SK-N-SH (cell line): Measurements from ENCODE around the gene ADAMTS14. TPM values are rescaled to one million over a fixed set of nuclear protein-coding genes. Genes with fewer than 3 reads are reported as not detected.
"Not testable (repeated sequence)": the region's sequence is repeated elsewhere in the genome, so short reads cannot be mapped to it uniquely, and the experiment has no call there.

Experiments
- CTCF ChIA-PET: fragments of 300-600, 350-600 bp; formaldehyde crosslinking; extraction: SDS; loops from one replicate; lab custom pipeline; 2021; lab: Yijun Ruan, JAX
- POLR2A ChIA-PET: fragments of 350-600 bp; sonication (Branson Sonifier 250); formaldehyde crosslinking; extraction: SDS; loops from one replicate; lab custom pipeline; 2020; ENCODE audit warnings: antibody characterized with exemption, inconsistent platforms; lab: Yijun Ruan, JAX
- DNase-seq: peaks from one replicate; pipeline ENCODE4 v3.0.0; 2012
- H2AFZ ChIP-seq: fragments of 200-600 bp; sonication (generic); 2 replicates; pipeline ENCODE4 v1.8.1; 2016; ENCODE audit warnings: antibody characterized with exemption, mild to moderate bottlenecking, low read depth
- H3F3A ChIP-seq: fragments of 200-600 bp; sonication (generic); replicated peaks from 2 replicates; pipeline ENCODE3; 2016; ENCODE audit warnings: antibody characterized with exemption, mild to moderate bottlenecking; ENCODE audit not compliant: insufficient read depth
- H3K27ac ChIP-seq, 2 experiments: fragments of 200-500 bp in 1 of 2; fragments of 200-600 bp in 1 of 2; sonication (Bioruptor generic) in 1 of 2; sonication (generic), shearing (Covaris generic) in 1 of 2; 2 replicates each; pipeline versions ENCODE4 v1.5.1 to v1.6.1; 2014 to 2016; ENCODE audit warnings: low read depth in 2 of 2, inconsistent platforms in 1 of 2, low read length in 1 of 2, mild to moderate bottlenecking in 1 of 2, mixed read lengths in 1 of 2
- H3K27me3 ChIP-seq: fragments of 200-600 bp; sonication (generic), shearing (Covaris generic); 2 replicates; pipeline ENCODE4 v1.6.1; 2016; ENCODE audit warnings: mixed run types; ENCODE audit not compliant: insufficient read depth
- H3K36me3 ChIP-seq, 2 experiments: fragments of 200-500 bp in 1 of 2; fragments of 200-600 bp in 1 of 2; sonication (Bioruptor generic) in 1 of 2; sonication (generic) in 1 of 2; replicated peaks in 1 of 2; 2 replicates each; pipeline versions ENCODE3 to v1.5.1; 2014 to 2016; ENCODE audit warnings: low read length in 1 of 2, mild to moderate bottlenecking in 1 of 2; ENCODE audit not compliant: insufficient read depth in 2 of 2, control insufficient read depth in 1 of 2
- H3K4me1 ChIP-seq, 2 experiments: fragments of 200-500 bp in 1 of 2; fragments of 200-600 bp in 1 of 2; sonication (Bioruptor generic) in 1 of 2; sonication (generic), shearing (Covaris generic) in 1 of 2; 2 replicates each; pipeline versions ENCODE4 v1.5.1 to v1.6.1; 2014 to 2016; ENCODE audit warnings: low read depth in 1 of 2, low read length in 1 of 2, mixed run types in 1 of 2; ENCODE audit not compliant: insufficient read depth in 2 of 2, control insufficient read depth in 1 of 2
- H3K4me2 ChIP-seq: fragments of 200-600 bp; sonication (generic), shearing (Covaris generic); 2 replicates; pipeline ENCODE4 v1.6.1; 2017; ENCODE audit warnings: mixed run types
- H3K4me3 ChIP-seq, 2 experiments: fragments of 200-500 bp in 1 of 2; fragments of 200-600 bp in 1 of 2; sonication (Bioruptor generic) in 1 of 2; sonication (generic), shearing (Covaris generic) in 1 of 2; 2 replicates each; pipeline versions ENCODE4 v1.5.1 to v1.8.1; 2014 to 2016; ENCODE audit warnings: low read depth in 2 of 2, inconsistent platforms in 1 of 2, low read length in 1 of 2, mild to moderate bottlenecking in 1 of 2, mixed read lengths in 1 of 2, moderate library complexity in 1 of 2
- H3K79me2 ChIP-seq: fragments of 200-600 bp; sonication (generic); 2 replicates; pipeline ENCODE4 v1.8.1; 2017; ENCODE audit warnings: mild to moderate bottlenecking; ENCODE audit not compliant: insufficient read depth
- H3K9ac ChIP-seq: fragments of 200-600 bp; sonication (generic); 2 replicates; pipeline ENCODE4 v1.6.1; 2017; ENCODE audit warnings: mixed run types
- H3K9me2 ChIP-seq: fragments of 200-600 bp; sonication (generic); 2 replicates; pipeline ENCODE4 v1.6.1; 2017; ENCODE audit warnings: mixed run types
- H3K9me3 ChIP-seq: fragments of 200-600 bp; sonication (generic); 2 replicates; pipeline ENCODE4 v1.6.1; 2017; ENCODE audit warnings: mixed run types, mild to moderate bottlenecking, moderate library complexity
- H4K20me1 ChIP-seq: fragments of 200-600 bp; sonication (generic); 2 replicates; pipeline ENCODE4 v1.6.1; 2017; ENCODE audit warnings: mild to moderate bottlenecking, mixed run types; ENCODE audit not compliant: insufficient read depth
- CTCF ChIP-seq: fragments of 200-600 bp; sonication (generic); IDR thresholded peaks from 2 replicates; pipeline ENCODE4 v1.6.1; 2017; ENCODE audit warnings: antibody characterized with exemption, mild to moderate bottlenecking, moderate library complexity
- FOXJ3 ChIP-seq: sonication (generic); formaldehyde crosslinking; IDR thresholded peaks from 2 replicates; pipeline ENCODE4 v1.5.1; 2020; ENCODE audit warnings: mild to moderate bottlenecking, missing genetic modification reagents
- FOXM1 ChIP-seq: IDR thresholded peaks from 2 replicates; pipeline ENCODE4 v1.4.0; 2012; ENCODE audit warnings: low read depth, mild to moderate bottlenecking
- GATA2 ChIP-seq: sonication (generic); formaldehyde crosslinking; IDR thresholded peaks from 2 replicates; pipeline ENCODE4 v1.5.0; 2020; ENCODE audit warnings: mild to moderate bottlenecking, missing genetic modification reagents
- JUND ChIP-seq: IDR thresholded peaks from 2 replicates; pipeline ENCODE4 v1.4.0; 2012
- MXI1 ChIP-seq: IDR thresholded peaks from 2 replicates; pipeline ENCODE4 v1.6.1; 2012; ENCODE audit warnings: mild to moderate bottlenecking, low read depth, low read length, improper control_type of control experiment
- POLR2AphosphoS5 ChIP-seq: IDR thresholded peaks from 2 replicates; pipeline ENCODE4 v1.6.1; 2012; ENCODE audit warnings: low read depth, low read length
- RFX5 ChIP-seq: IDR thresholded peaks from 2 replicates; pipeline ENCODE4 v1.6.1; 2012; ENCODE audit warnings: mild to moderate bottlenecking, improper control_type of control experiment, low read length
- RXRA ChIP-seq: IDR thresholded peaks from 2 replicates; pipeline ENCODE4 v1.4.0; 2012; ENCODE audit warnings: low read depth, mild to moderate bottlenecking, borderline replicate concordance
- SMC3 ChIP-seq: IDR thresholded peaks from 2 replicates; pipeline ENCODE4 v1.6.1; 2012; ENCODE audit warnings: low read depth, low read length, improper control_type of control experiment
- TCF12 ChIP-seq: IDR thresholded peaks from 2 replicates; pipeline ENCODE4 v1.4.0; 2012
- YY1 ChIP-seq: IDR thresholded peaks from 2 replicates; pipeline ENCODE4 v1.4.0; 2012; ENCODE audit warnings: low read depth, mild to moderate bottlenecking
- ZBTB33 ChIP-seq: IDR thresholded peaks from 2 replicates; pipeline ENCODE4 v1.4.0; 2012; ENCODE audit warnings: low read depth, borderline replicate concordance
- WGBS: methylation state at CpG from one replicate; pipeline ENCODE4 v1.1.6; 2017; ENCODE audit warnings: low lambda C conversion rate; 5-methylcytosine and 5-hydroxymethylcytosine counted together
- polyA plus RNA-seq, 3 experiments: library from polyadenylated mRNA; depleted of rRNA; stranded (reverse); fragments of >200 nt; gene quantifications; 2 replicates each; pipeline ENCODE4 v1.2.3, GENCODE V29; 2012

Gene ADAMTS14
- polyA plus RNA-seq, 1 of the 3 experiments (the other 2 are of a cell fraction) = 1.1 TPM

- WGBS = 44% methylated on average over 4 of the region's 4 CpGs
These were observed 38.3 kb upstream of the ADAMTS14 start for GRCh38 chr10:70634011-70634410.

GRCh38 chr10:70634515-70634914, 37.8 kb upstream of the ADAMTS14 start:
- POLR2A ChIA-PET, H3K27ac ChIP-seq, H3K27me3 ChIP-seq, H3K79me2 ChIP-seq, H3K4me1 ChIP-seq, H4K20me1 ChIP-seq, H3K4me2 ChIP-seq, DNase-seq, H3K36me3 ChIP-seq, CTCF ChIA-PET, H3K9me2 ChIP-seq, H3K9ac ChIP-seq, H3F3A ChIP-seq, H3K4me3 ChIP-seq, H3K9me3 ChIP-seq, H2AFZ ChIP-seq: not testable (repeated sequence)
- 79% methylated on average over 5 of the region's 5 CpGs for WGBS

More at GRCh38 chr10:70634011-70634410, 38.3 kb upstream of the ADAMTS14 start:
- H3K9me3 ChIP-seq = no peaks in the 10 kb centered on the region
- CTCF ChIA-PET = no interaction called here
- no peak overlapping the region for H3K27ac ChIP-seq
- H3K4me2 ChIP-seq = no peak overlapping the region
- H3K27me3 ChIP-seq = peaks cover 5% of the 10 kb centered on the region; the same call in 1 of the 2 replicates
- DNase-seq = no peak
- H3K9me2 ChIP-seq = no peaks in the 10 kb centered on the region
- no peaks in the 10 kb centered on the region for H4K20me1 ChIP-seq
- H2AFZ ChIP-seq = no peak overlapping the region
- H3K36me3 ChIP-seq = no peaks in the 10 kb centered on the region
- POLR2A ChIA-PET = no interaction called here
- H3K4me1 ChIP-seq = no peaks in the 10 kb centered on the region
- TF ChIP-seq CTCF (no peak), FOXJ3 (CRISPR knock-in tag) (no peak), ZBTB33 (no peak), FOXM1 (no peak), SMC3 (no peak), RXRA (no peak), JUND (no peak), MXI1 (no peak), YY1 (no peak), TCF12 (no peak), GATA2 (CRISPR knock-in tag) (no peak), POLR2AphosphoS5 (no peak), RFX5 (no peak)
- H3F3A ChIP-seq = no peaks in the 10 kb centered on the region
- no peak overlapping the region for H3K4me3 ChIP-seq
- no peaks in the 10 kb centered on the region for H3K79me2 ChIP-seq
- H3K9ac ChIP-seq = no peak overlapping the region

GRCh38 chr10:70639640-70640383, 32.5 kb upstream of the ADAMTS14 start:
- CTCF ChIA-PET, H3K27me3 ChIP-seq, H3K4me1 ChIP-seq, H3F3A ChIP-seq, H3K9me2 ChIP-seq, H3K9me3 ChIP-seq, H3K27ac ChIP-seq, H3K79me2 ChIP-seq, H3K4me2 ChIP-seq, DNase-seq, H3K4me3 ChIP-seq, H4K20me1 ChIP-seq, H3K9ac ChIP-seq, POLR2A ChIA-PET, H3K36me3 ChIP-seq, H2AFZ ChIP-seq: not testable (repeated sequence)
- WGBS = 51% methylated on average over 7 of the region's 7 CpGs

GRCh38 chr10:70643272-70643671, 29.0 kb upstream of the ADAMTS14 start:
- H3K4me1 ChIP-seq, H3K79me2 ChIP-seq, DNase-seq, H3K4me2 ChIP-seq, CTCF ChIA-PET, H3K27me3 ChIP-seq, H3F3A ChIP-seq, H4K20me1 ChIP-seq, H3K27ac ChIP-seq, H3K9me2 ChIP-seq, H3K4me3 ChIP-seq, H3K36me3 ChIP-seq, POLR2A ChIA-PET, H3K9ac ChIP-seq, H3K9me3 ChIP-seq, H2AFZ ChIP-seq: not testable (repeated sequence)
- whole genome bisulfite sequencing = 45% methylated on average over 3 of the region's 3 CpGs
